Measurements from ENCODE around the gene ERCC1. TPM values are rescaled to one million over a fixed set of nuclear protein-coding genes. Genes with fewer than 3 reads are reported as not detected.

The ERCC1 gene
- total and polyA plus RNA-seq, 2 of the 13 experiments (the other 11 are each of a cell fraction or from before 2014, with no cell fraction given), result 40.0 to 66.4 TPM

- H3K27ac ChIP-seq (ENCODE audit: extremely low read length, insufficient read depth, low read length), result no peak overlapping the region
- 1% methylated on average over 7 of the region's 9 CpGs for WGBS (ENCODE audit: low lambda C conversion rate)
- no peaks in the 10 kb centered on the region for H4K20me1 ChIP-seq (ENCODE audit: insufficient read depth, low read length)
- POLR2A ChIA-PET, result interaction anchor here (1.1 to 2.9 kb wide), 6 partner anchors 9 to 45 kb away, joined by 5 to 40 read pairs (median 10); partner anchors contain the start of gene FOSB
- peak overlapping the region; percentile 77 for H3K9ac ChIP-seq (ENCODE audit: insufficient read depth, low read depth, low read length)
- H3K27me3 ChIP-seq (ENCODE audit: control insufficient read depth in 1 of 2, insufficient read depth in 2 of 2, low read length in 2 of 2), result no peaks in the 10 kb centered on the region
- DNase-seq (ENCODE audit: low spot score), result no peak
- no peak overlapping the region for H2AFZ ChIP-seq (ENCODE audit: low read length)
- peaks cover 58% of the 10 kb centered on the region for H3K4me1 ChIP-seq (ENCODE audit: insufficient read depth, low read length)
- no peaks in the 10 kb centered on the region for H3K79me2 ChIP-seq (ENCODE audit: insufficient read depth, low read length)
- FAIRE-seq, result no peak
- TF ChIP-seq ZNF891 (CRISPR knock-in tag; IDR thresholded peaks at IDR 0.05) (0 out of 2 replicates have a peak, but pooled peaks have one; percentile 15), CCDC6 (CRISPR knock-in tag; IDR thresholded peaks at IDR 0.05) (peak; percentile 6; the same call in 1 of the 2 replicates), ZNF792 (CRISPR knock-in tag; IDR thresholded peaks at IDR 0.05) (no peak), ARID4A (CRISPR knock-in tag; IDR thresholded peaks at IDR 0.05; ENCODE audit: borderline replicate concordance) (peak; percentile 9; the same call in 1 of the 2 replicates), PCBP2 (optimal IDR thresholded peaks at IDR 0.05; ENCODE audit: low read depth, low read length, poor library complexity, severe bottlenecking) (peak; percentile 48), LCORL (IDR thresholded peaks at IDR 0.05) (no peak), LCORL (CRISPR knock-in tag; IDR thresholded peaks at IDR 0.05) (0 out of 2 replicates have a peak, but pooled peaks have one; percentile 1), ZNF326 (CRISPR knock-in tag; IDR thresholded peaks at IDR 0.05; ENCODE audit: borderline replicate concordance) (no peak)
- CTCF ChIA-PET (ENCODE audit: low intra/inter-chr PET ratio, low total read pairs), result interaction anchor here (1.3 to 4.4 kb wide), 5 partner anchors 12 to 45 kb away, joined by 5 to 117 read pairs (median 7); no protein-coding TSS in a partner anchor
- no peaks in the 10 kb centered on the region for H3K36me3 ChIP-seq (replicated peaks in 1 of 2; ENCODE audit: control insufficient read depth in 1 of 2, insufficient read depth in 2 of 2, low read length in 2 of 2)
- peak overlapping the region; percentile 68 to 84 (median 77) for H3K4me3 ChIP-seq (replicated peaks in 1 of 3; ENCODE audit: insufficient read depth in 1 of 3, low read depth in 2 of 3, low read length in 3 of 3)
- in situ Hi-C loops (cut with HindIII; ENCODE audit: extremely low pct_ligation_motif_present, low pct_unique_long_range_greater_than_20kb) (loop anchor here (5.0 kb wide), 1 partner anchor 37 kb away; no protein-coding TSS in a partner anchor), intact Hi-C loops (cut with micrococcal nuclease; ENCODE audit: unreplicated experiment) (no loop called here)
- BruUV-seq (replicated peaks), result no TSS peak
- H3K4me2 ChIP-seq (ENCODE audit: low read depth, low read length), result peak overlapping the region; percentile 96
- ATAC-seq, result peak; percentile 2; the same call in 2 of the 3 replicates
- no peaks in the 10 kb centered on the region for H3K9me3 ChIP-seq (ENCODE audit: low read length)
Measured at GRCh38 chr19:45440259-45440638, 16.5 kb upstream of the ERCC1 start.
